ENCODE results near the gene ZNF462. TPM values are rescaled to one million over a fixed set of nuclear protein-coding genes. Genes with fewer than 3 reads are reported as not detected.

ZNF462 gene
- total RNA-seq, 2 experiments from 2014 or later = 0.67 to 0.94 TPM

DNA sequence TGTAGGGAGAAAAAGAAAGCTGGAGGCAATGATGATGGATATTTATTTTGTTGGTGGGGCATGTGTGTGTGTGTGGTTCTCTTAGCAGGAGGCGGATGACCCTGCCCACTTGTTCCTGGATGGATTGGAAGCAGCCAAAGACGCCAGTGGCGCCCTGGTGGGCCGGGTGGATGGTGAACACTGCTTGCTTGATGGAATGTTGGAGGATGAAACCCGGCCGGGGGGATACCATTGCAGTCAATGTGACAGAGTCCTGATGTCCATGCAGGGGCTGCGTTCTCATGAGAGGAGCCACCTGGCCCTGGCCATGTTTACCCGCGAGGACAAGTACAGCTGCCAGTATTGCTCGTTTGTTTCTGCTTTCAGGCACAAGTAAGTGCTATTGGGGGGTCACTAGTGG is 69.2 kb downstream of the ZNF462 start:
- POLR2A ChIA-PET = no interaction called here
- Mint-ChIP-seq H3K4me1 (no peaks in the 10 kb centered on the region), H3K36me3 (no peaks in the 10 kb centered on the region), H3K9me3 (no peaks in the 10 kb centered on the region), H3K27me3 (no peaks in the 10 kb centered on the region), H3K27ac (no peak overlapping the region), H3K4me3 (no peak overlapping the region)
- DNase-seq (no peak), ATAC-seq (ENCODE audit: low read depth) (no peak)

DNA sequence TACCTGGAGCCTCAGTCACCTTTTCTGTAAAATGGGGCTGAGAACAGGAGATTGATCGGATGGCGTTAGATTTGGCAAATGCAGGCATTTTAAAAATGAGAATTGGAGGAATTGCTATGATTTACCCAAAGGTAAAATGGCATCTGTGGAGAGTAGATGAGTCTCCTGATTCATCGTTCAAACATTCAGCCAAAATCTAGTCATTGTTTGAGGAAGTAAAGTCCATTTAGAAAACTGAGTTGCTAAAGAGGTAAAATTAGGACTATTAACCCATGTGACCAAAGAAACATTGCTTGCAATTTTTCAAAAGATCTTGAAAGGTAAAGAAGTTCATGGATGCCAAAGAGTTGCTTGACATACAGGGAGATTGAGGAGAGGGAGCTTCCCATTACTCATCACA is 69.7 kb downstream of the ZNF462 start:
- H3K9me3 Mint-ChIP-seq = no peaks in the 10 kb centered on the region
- DNase-seq (no peak), ATAC-seq (ENCODE audit: low read depth) (no peak)
- H3K27ac Mint-ChIP-seq = no peak overlapping the region
- no peaks in the 10 kb centered on the region for H3K36me3 Mint-ChIP-seq
- no peaks in the 10 kb centered on the region for H3K4me1 Mint-ChIP-seq
- no peak overlapping the region for H3K4me3 Mint-ChIP-seq
- no peaks in the 10 kb centered on the region for H3K27me3 Mint-ChIP-seq
- POLR2A ChIA-PET = no interaction called here

DNA sequence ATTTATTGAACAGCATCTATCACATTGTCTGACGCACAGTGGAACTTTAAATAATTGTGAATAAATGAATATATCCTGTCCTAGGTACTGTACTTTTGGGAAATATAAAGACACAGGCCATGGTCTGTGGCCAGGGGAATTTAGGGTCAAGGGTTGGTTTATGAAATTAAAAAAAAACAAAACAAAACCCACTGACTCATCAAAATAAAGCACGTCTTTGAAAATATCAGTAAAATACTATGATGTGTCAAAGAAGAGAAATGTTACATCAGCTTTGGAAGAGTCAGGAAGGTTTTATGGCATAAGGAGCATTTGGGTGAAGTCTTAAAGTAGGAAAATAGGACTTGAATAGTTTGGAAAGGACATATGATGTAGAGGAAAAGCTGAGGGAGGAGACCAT is 70.5 kb downstream of the ZNF462 start:
- Mint-ChIP-seq H3K36me3 (no peaks in the 10 kb centered on the region), H3K27me3 (no peaks in the 10 kb centered on the region), H3K4me3 (no peak overlapping the region), H3K4me1 (no peaks in the 10 kb centered on the region), H3K27ac (no peak overlapping the region), H3K9me3 (no peaks in the 10 kb centered on the region)
- POLR2A ChIA-PET = no interaction called here
- ATAC-seq (ENCODE audit: low read depth) (no peak), DNase-seq (no peak)

DNA sequence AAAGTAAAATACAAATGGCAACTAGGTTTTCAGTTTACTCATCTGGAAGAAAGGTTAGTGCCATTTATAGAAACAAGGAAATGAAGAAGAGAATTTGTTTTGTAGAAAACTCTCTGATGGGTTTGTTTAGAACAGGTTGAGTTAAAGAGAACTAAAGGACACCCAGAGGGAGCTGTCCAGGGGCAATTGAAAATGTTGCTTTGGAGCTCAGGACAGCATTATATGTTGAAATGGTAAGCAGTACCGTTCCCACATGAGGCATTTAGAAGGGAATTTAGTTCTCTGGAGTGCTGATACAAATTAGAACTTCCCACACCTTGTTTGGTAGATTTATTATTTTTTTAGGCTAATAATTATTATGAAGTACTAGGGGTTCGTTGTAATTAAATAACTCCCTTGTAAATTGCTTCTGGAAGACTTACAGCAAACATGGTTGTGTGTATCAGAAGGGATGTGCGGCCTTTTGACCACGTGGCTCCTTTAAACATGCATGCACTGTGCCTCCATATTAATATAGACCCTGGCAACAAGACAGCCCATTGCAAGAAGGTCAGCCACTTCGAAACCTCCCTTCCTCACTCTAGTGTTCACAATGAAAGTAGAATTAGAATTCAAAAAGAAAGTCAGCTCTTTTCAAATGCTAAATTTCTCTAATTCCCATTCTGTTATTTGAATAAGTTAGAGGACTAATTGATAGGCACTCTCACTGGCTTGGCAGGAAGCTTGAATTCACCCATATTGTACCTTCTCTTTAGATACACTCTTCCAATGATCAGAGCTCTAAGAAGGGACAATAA is 71.7 kb downstream of the ZNF462 start:
- DNase-seq = no peak
- Mint-ChIP-seq H3K27me3 (peaks cover 2% of the 10 kb centered on the region), H3K9me3 (peaks cover 3% of the 10 kb centered on the region), H3K27ac (no peak overlapping the region), H3K4me3 (no peak overlapping the region), H3K4me1 (no peaks in the 10 kb centered on the region), H3K36me3 (no peaks in the 10 kb centered on the region)
- no peak for ATAC-seq (ENCODE audit: low read depth)
- POLR2A ChIA-PET = no interaction called here

DNA sequence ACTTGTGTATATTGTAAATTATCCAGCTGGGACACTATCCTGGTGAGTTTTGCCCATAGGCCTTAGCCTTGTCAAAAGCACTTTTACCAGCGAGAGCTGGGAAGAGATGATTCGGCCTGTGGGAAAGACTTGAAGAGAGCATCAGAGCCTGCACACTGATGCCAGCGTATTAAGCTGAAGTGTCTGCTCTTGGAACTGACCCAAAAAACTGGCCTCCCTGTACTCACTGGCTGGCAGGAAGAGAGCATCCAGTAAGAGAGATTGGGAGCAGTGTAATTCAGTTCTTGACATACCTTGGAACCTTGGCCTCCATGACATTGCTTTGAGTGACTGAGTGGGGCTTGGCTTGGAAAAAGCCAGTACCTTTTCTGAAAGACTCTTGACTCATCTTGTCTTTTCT is 73.7 kb downstream of the ZNF462 start:
- DNase-seq = no peak
- ATAC-seq (ENCODE audit: low read depth) = no peak
- POLR2A ChIA-PET = no interaction called here
- H3K27ac Mint-ChIP-seq = no peak overlapping the region
- H3K4me1 Mint-ChIP-seq = no peaks in the 10 kb centered on the region
- H3K4me3 Mint-ChIP-seq = no peak overlapping the region
- H3K27me3 Mint-ChIP-seq = peaks cover 2% of the 10 kb centered on the region
- H3K36me3 Mint-ChIP-seq = no peaks in the 10 kb centered on the region
- H3K9me3 Mint-ChIP-seq = peaks cover 3% of the 10 kb centered on the region

DNA sequence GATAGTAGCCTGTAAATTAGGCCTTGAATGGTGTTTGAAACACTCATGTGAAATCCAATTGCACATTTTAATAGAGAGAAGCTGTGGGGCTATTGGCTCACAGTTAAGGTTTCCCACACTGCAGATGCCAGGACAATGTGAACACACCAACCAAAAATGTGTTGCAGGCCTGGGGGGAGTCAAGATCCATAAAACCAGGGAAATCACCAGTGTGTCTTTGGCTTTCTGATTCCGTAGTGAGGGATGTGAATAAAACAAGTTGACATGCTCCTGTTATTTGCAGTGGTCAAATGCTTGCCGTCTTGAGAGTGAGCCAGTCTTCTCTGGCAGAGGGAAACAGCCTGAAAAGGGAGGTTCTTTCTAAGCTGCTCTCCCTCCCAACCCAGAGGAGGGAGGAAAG is 79.0 kb downstream of the ZNF462 start:
- Mint-ChIP-seq H3K27me3 (peaks cover 2% of the 10 kb centered on the region), H3K4me1 (no peaks in the 10 kb centered on the region), H3K4me3 (no peak overlapping the region), H3K9me3 (peaks cover 3% of the 10 kb centered on the region), H3K36me3 (no peaks in the 10 kb centered on the region), H3K27ac (no peak overlapping the region)
- ATAC-seq (ENCODE audit: low read depth) (no peak), DNase-seq (no peak)
- POLR2A ChIA-PET = no interaction called here

DNA sequence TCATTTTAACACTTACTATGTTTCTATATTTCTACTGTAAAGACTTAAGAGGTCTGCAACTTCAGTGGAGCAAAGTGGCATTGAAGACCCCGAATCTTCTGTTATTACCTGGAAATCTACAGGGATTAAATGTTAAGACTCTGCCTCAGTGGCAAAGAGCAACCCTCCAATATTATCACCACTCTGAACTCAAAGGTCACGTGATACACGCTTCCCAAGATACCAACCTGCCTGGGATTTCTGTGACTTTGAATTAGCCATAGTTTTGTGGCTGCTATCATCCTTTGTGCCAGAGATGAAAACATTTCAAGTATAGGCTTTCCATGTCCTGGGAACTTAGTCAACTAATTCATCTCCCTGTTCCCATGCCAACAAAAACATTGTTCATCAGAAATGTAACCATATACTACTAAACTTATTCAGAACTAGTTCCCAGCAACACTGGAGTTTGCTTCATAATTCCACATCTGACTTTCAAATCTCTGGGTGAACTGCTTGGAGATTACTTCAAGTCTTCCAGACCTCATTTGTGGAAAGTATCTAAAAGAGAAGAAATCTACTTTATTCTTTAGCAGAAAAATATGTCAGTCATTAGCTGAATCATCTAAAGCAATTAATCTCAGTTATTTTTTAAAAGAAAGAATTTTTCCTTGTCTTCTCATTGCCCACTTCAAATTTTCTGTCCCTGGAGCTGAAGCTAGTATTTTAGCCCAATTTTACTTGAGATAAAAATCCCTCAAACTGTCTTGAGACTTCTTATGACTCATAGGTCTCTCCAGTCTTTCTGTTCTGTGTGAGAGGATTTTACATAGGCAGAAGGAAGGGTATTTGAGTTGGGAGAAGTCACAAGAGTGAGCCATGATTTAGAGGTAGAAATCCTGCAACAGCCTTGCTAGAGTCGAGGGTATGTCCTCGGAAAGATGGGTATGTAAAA is 83.0 kb downstream of the ZNF462 start:
- H3K36me3 Mint-ChIP-seq = no peaks in the 10 kb centered on the region
- no peak overlapping the region for H3K27ac Mint-ChIP-seq
- POLR2A ChIA-PET = no interaction called here
- no peaks in the 10 kb centered on the region for H3K9me3 Mint-ChIP-seq
- ATAC-seq (ENCODE audit: low read depth) = no peak
- no peaks in the 10 kb centered on the region for H3K4me1 Mint-ChIP-seq
- peaks cover 2% of the 10 kb centered on the region for H3K27me3 Mint-ChIP-seq
- no peak overlapping the region for H3K4me3 Mint-ChIP-seq
- no peak for DNase-seq

DNA sequence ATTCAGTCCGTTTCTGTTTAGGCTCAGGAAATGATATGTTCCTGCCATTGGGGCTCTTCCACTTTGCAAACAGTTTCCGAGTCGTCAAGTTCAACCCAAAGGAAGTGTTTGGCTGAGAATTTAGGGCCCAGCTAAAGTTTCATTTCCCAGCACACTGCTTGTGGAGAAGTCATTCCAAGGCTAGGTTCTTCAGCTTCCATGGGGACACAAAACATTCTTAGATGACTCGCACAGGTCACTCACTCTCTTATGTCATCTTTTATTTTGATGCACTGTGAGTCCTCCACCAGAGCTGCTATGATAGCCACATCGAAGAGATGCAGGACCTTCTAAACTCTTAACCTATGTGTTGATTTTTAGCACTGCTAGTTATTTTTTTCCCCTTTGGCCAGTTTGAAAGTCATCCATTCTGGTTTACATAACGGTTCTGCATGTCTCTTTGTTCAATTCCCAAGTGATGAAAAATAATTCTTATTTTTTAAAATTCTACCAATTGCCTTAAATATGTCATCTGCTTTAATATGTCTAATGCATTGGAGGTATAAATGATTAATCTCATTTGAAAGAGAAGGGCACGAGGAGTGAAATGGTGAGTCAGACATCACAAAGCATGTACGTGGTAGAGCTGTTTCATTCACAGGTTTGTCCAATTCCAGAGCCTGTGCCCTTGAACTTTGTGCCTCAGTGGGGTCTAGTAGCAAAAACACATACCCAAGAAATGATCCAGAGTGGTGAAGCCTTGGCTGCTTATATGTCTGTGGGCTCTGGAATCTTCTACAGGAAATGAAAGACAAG is 84.3 kb downstream of the ZNF462 start:
- ATAC-seq (ENCODE audit: low read depth) (no peak), DNase-seq (no peak)
- Mint-ChIP-seq H3K36me3 (no peaks in the 10 kb centered on the region), H3K4me1 (no peaks in the 10 kb centered on the region), H3K9me3 (no peaks in the 10 kb centered on the region), H3K27ac (no peak overlapping the region), H3K4me3 (no peak overlapping the region), H3K27me3 (peaks cover 2% of the 10 kb centered on the region)
- POLR2A ChIA-PET = no interaction called here

DNA sequence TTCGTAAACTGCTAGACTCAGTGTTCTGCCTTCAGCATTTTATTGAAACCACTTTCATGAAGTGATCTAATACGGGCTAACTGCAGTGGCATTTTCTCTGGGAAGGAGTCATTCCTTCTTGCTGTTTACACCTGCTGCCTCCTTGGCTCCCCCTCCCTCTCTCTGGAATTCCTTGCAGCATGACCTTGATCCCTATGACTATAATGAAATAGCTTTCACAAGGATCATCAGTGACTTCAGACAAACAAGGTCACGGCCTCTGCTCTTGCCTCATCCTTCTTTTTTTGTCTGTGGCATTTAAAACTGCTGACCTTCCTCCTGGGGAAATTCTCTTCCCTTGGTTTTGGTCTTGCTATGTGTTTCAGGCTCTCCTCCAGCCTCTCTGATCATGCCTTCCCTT is 90.2 kb downstream of the ZNF462 start:
- Mint-ChIP-seq H3K36me3 (no peaks in the 10 kb centered on the region), H3K27ac (no peak overlapping the region), H3K9me3 (no peaks in the 10 kb centered on the region), H3K27me3 (peaks cover 2% of the 10 kb centered on the region), H3K4me3 (no peak overlapping the region), H3K4me1 (no peaks in the 10 kb centered on the region)
- POLR2A ChIA-PET = no interaction called here
- ATAC-seq (ENCODE audit: low read depth) (no peak), DNase-seq (no peak)

DNA sequence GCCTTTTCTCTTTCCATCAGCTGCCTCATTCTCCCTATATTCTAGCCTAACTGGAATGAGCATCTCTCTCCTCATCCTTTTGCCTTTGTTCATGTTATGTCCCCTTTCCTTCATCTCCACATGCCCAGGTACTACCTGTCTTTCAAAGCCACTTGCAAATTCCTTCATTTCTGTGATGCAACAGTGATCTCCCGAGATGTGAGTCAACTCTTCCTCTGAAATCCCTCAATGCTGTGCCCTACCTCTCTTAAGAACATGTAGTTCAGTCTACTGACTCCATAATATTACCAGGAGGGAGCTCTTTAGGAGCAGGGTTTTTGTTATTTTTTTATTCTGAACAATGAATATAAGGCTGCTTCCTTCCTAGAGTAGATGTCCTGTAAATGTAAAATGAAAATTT is 91.6 kb downstream of the ZNF462 start:
- POLR2A ChIA-PET = no interaction called here
- ATAC-seq (ENCODE audit: low read depth) (no peak), DNase-seq (no peak)
- peaks cover 2% of the 10 kb centered on the region for H3K27me3 Mint-ChIP-seq
- H3K4me1 Mint-ChIP-seq = no peaks in the 10 kb centered on the region
- no peak overlapping the region for H3K27ac Mint-ChIP-seq
- H3K9me3 Mint-ChIP-seq = no peaks in the 10 kb centered on the region
- no peaks in the 10 kb centered on the region for H3K36me3 Mint-ChIP-seq
- no peak overlapping the region for H3K4me3 Mint-ChIP-seq

DNA sequence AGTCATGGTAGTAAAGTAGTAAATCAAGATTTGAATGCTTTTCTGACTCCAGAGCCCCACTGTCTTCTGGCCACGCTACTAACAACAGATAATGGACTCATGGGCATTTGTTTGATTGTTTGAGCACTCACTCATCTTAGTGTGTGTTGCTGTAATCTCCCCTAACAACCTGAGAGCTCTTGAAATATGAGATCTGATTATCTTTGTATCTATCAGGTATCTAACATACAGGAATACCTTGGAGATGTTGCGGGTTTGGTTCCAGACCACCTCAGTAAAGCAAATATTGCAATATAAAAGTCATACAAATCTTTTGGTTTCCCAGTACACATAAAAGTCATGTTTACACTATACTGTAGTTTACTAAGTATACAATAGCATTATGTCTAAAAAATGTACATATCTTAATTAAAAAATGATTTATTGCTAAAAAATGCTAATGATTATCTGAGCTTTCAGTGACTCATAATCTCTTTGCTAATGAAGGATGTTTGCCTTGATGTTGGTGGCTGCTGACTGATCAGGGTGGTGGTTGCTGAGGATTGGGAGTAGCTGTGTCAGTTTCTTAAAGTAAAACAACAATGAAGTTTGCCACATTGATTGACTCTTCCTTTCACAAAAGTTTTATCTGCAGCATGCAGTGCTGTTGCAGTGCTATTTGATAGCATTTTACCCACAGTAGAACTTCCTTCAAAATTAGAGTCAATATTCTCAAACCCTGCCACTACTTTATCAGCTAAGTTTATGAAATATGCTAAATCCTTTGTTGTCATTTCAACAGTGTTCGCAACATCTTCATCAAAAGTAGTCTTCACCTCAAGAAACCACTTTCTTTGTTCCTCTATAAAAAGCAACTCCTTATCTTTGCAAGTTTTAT is 92.2 kb downstream of the ZNF462 start:
- Mint-ChIP-seq H3K27me3 (peaks cover 2% of the 10 kb centered on the region), H3K36me3 (no peaks in the 10 kb centered on the region), H3K4me1 (no peaks in the 10 kb centered on the region), H3K4me3 (no peak overlapping the region), H3K9me3 (no peaks in the 10 kb centered on the region), H3K27ac (no peak overlapping the region)
- ATAC-seq (ENCODE audit: low read depth) (no peak), DNase-seq (no peak)
- POLR2A ChIA-PET = no interaction called here

DNA sequence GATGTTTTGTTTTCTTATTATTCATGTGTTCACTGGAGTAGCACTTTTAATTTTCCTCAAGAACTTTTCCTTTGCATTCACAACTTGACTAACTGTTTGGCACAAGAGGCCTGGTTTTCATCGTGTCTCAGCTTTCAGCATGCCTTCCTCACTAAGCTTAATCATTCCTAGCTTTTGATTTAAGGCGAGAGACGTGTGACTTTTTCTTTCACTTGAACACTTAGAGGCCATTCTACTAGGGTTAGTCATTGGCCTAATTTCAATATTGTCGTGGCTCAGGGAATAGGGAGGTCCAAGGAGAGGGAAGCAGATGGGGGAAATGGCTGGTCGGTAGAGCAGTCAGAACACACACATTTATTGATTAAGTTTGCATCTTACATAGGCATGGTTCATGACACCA is 94.0 kb downstream of the ZNF462 start:
- ATAC-seq (ENCODE audit: low read depth) (no peak), DNase-seq (no peak)
- no peak overlapping the region for H3K4me3 Mint-ChIP-seq
- no peaks in the 10 kb centered on the region for H3K4me1 Mint-ChIP-seq
- peaks cover 8% of the 10 kb centered on the region for H3K27me3 Mint-ChIP-seq
- H3K9me3 Mint-ChIP-seq = peaks cover 3% of the 10 kb centered on the region
- H3K27ac Mint-ChIP-seq = no peak overlapping the region
- peaks cover 3% of the 10 kb centered on the region for H3K36me3 Mint-ChIP-seq
- POLR2A ChIA-PET = no interaction called here
